Stimulated activated CD8-positive, alpha-beta memory T cell treated with anti-CD3 and anti-CD28 coated beads, Interleukin-15, amount 100 ng/mL, for 4 hours (primary cell): ENCODE data around the gene ZNF320.
A peak's percentile ranks its signal among the peaks of the same experiment; 100 is the strongest.
"Not testable (repeated sequence)": the region's sequence is repeated elsewhere in the genome, so short reads cannot be mapped to it uniquely, and the experiment has no call there.

ENCODE experiments used
- DNase-seq, 2 donors: peaks; one replicate each; pipeline ENCODE4 v3.0.0-alpha.2; 2020; ENCODE audit warnings: low read depth in 2 of 2

ZNF320 gene

GRCh38 chr19:52922841-52923777 lies 25.7 kb upstream of the ZNF320 start, which contains the start of gene ZNF888:
Gene ZNF888 (minus strand): TSS chr19:52923428. CDS start chr19:52917873, 5,555 bp downstream.
- peak; percentile 68 to 71 for DNase-seq

DNA sequence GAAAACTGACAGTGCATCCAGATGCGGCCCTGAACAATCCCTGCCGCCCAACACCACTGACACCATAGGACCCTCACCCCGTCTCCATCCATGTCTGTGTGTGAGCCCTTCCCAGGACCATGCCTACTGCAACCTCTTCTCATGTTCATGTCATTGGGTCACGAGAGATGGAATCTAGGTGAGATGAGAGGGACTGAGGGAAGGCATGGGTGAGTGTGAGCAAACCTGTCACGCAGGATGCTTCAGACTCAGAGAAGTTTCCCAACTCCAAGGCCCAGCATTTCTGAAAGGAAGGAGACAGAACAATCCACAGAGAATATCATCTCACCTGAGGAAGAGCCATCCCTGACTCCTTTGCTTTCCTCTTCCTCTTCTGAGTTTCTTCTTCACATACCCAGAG lies 20.1 kb upstream of the ZNF320 start:
- DNase-seq: no peak

DNA sequence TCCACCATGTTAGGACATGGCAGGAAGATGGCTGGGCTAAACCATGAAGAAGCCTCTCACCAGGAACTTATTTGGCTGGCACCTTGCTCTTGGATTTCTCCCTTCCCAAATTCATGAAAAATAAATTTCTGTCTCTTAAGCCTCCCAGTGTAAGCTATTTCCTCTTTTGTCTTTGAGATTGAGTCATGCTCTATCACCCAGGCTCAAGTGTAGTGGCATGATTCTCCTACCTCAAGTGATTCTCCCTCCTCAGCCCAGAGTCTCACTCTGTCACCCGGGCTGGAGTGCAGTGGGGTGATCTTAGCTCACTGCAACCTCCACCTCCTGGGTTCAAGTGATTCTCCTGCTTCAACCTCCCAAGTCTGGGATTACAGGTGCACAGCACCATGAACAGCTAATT lies 13.2 kb upstream of the ZNF320 start:
- no peak for DNase-seq

- DNase-seq: not testable (repeated sequence)
Measured at GRCh38 chr19:52904052-52904780, 6.8 kb upstream of the ZNF320 start.

DNA sequence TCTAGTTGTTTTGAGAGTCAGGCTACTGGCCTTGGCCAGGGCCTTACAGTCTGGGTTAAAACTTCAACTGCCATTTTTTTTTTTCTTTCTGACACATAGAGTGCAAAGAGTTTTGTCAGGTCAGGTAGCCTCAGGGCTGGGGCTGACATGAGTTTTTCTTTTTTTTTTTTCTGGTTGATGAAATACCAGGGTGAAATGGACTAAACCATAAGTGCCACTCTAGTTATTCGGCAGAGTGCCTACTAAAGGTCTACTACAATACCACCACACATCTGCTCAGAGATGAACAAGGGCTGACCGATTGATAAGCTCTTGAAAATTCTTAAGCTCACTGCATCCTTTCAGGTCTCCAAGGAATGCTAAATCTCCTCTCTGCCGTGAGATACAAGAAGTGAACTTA lies 4.4 kb upstream of the ZNF320 start:
- no peak for DNase-seq

- DNase-seq: not testable (repeated sequence)
Measured at GRCh38 chr19:52898596-52898995, 1.2 kb upstream of the ZNF320 start.

DNA sequence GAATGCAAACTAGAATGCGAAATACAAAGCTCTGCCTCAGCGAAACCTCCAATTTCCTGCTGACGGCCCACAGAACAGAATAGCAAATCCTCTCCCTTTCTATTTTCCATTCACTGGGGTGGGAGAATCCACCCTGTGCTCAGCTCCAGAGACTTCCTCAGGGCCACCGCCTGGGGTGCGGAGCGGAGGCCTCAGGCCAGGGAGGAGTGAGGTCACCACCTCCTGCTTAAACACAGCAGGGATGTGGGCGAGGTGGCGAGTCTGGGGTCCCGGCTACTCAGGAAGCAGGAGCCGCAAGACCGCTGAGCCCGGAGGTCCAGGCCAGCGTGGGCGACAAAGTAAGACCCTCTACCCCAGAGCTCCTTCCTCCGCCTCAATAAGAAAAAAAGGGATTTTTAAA lies 666 bp upstream of the ZNF320 start:
- DNase-seq: no peak

DNA sequence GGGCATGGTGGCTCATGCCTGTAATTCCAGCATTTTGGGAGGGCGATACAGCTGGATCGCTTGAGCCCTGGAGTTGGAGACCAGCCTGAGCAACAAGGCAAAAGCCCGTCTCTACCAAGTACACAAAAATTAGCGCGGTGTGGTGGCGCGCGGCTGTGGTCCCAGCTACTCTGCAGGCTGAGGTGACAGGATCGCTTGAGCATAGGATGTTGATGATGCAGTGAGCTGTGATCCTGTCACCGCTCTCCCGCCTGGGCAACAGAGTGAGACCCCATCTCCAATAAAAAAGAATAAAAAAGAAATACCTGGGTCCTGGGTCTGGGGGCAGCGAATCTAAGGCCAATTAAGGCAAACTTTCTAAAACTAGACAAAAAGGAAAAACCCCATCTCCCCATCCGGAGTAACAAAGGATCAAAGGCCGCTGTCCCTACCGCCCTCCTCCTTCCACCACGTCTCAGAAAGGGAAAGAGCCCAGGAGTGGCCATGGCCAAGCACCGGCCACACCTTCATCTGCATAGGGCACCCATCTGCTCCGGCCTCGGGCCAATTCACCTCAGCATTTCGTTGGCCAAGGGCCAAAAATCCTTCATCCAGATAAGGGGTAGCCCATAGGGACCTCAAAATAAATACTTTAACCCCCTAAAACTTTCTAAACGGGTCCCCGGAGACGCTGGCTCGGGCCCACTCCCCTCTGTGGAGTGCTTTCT lies 851 bp downstream of the ZNF320 start:
- no peak for DNase-seq

DNA sequence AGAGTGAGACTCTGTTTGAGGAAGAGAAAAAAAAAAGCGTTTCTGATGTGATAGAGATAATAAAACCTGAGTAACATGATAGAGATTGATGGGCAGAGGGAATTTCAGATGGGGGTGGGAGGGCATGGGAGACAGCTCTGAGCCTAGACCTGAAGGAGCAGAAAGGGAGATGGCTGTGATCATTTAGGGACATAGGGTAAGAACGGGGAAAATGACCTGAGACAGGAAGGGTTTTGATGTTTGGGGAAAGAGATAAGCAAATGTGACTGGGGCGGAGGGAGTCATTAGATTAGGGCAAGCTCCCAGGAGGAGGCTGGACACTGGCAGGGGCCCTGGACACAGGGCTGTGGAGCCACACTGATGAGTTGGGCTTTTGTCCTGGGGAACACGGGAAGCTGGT lies 6.1 kb downstream of the ZNF320 start:
- no peak for DNase-seq

GRCh38 chr19:52889931-52890330 lies 7.5 kb downstream of the ZNF320 start:
- DNase-seq: no peak

DNA sequence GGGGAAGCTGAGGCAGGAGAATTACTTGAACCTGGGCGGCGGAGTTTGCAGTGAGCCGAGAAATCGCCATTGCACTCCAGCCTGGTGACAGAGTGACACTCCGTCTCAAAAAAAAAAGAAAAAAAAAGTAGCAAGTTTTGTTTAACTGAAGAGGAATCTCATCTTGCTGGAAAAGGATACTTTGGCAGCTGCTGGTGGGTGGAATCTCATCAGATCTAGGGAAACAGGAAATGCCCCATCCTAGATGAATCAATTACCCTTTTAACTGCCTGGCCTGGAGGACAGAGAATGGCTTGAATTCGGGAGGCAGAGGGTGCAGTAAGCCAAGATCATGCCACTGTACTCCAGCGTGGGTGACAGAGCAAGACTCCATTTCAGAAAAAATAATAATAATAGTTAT lies 8.4 kb downstream of the ZNF320 start:
- DNase-seq: no peak

- no peak for DNase-seq
Measured at GRCh38 chr19:52880895-52881389, 16.5 kb downstream of the ZNF320 start.

GRCh38 chr19:52872996-52873395 lies 24.4 kb downstream of the ZNF320 start:
- not testable (repeated sequence) for DNase-seq

GRCh38 chr19:52871466-52871865 lies 26.0 kb downstream of the ZNF320 start:
- DNase-seq: no peak

GRCh38 chr19:52868031-52868430 lies 29.4 kb downstream of the ZNF320 start:
- not testable (repeated sequence) for DNase-seq

DNA sequence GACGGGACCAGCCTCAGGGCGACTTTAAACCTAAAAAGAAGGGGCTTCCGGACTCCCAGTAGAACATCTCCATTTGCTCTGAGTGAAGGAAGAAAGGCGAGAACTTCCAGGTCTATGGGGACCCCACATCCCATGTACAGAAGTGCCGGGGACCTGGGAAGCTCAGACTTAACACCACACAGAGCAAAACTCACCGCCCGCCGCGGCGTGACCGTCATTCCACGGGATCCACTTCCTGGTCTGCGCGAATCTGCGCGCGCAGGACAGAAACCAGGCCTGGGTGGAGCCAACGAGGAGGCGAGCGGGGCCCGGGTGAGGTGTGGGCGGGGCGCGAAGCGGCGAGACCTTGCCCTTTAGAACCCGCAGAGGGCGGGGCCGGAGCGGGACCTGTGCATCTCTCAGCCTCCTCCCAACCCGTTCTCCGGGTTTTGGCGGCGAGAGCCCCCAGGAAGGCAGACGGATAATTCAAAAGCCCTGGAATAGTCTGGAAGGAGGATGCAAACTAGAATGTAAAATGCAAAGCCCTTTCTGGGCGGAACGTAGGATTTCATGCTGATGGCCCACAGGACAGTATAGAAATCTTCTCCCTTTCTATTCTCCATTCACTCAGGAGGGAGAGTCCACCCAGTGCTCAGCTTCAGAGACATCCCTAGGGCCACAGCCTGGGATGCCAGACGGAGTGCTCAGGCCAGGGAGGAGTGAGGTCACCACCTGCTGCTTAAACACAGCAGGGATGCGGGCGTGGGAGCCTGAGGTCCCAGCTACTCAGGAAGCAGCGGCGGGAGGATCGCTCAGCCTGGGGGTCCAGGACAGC lies 39.9 kb downstream of the ZNF320 start, which contains the start of gene ZNF468:
TSS of gene ZNF468 (minus strand) at position 242 of the 814 bp plus-strand sequence. CDS start 3,347 bp downstream, outside the sequence.
- DNase-seq: peak; percentile 44 to 61

- DNase-seq: not testable (repeated sequence)
Measured at GRCh38 chr19:52856540-52857377, 40.7 kb downstream of the ZNF320 start.
